Hematopoietic multipotent progenitor cell treated with erythropoietin and hydrocortisone succinate and interleukin-3 and kit ligand, for 15 days (in vitro differentiated cells): ENCODE data around the gene RTP3.
"Not testable (repeated sequence)": the region's sequence is repeated elsewhere in the genome, so short reads cannot be mapped to it uniquely, and the experiment has no call there.

Source experiments
- DNase-seq: peaks from one replicate; pipeline ENCODE4 v3.0.0-alpha.2; 2015; ENCODE audit warnings: low spot score

The RTP3 gene

DNA sequence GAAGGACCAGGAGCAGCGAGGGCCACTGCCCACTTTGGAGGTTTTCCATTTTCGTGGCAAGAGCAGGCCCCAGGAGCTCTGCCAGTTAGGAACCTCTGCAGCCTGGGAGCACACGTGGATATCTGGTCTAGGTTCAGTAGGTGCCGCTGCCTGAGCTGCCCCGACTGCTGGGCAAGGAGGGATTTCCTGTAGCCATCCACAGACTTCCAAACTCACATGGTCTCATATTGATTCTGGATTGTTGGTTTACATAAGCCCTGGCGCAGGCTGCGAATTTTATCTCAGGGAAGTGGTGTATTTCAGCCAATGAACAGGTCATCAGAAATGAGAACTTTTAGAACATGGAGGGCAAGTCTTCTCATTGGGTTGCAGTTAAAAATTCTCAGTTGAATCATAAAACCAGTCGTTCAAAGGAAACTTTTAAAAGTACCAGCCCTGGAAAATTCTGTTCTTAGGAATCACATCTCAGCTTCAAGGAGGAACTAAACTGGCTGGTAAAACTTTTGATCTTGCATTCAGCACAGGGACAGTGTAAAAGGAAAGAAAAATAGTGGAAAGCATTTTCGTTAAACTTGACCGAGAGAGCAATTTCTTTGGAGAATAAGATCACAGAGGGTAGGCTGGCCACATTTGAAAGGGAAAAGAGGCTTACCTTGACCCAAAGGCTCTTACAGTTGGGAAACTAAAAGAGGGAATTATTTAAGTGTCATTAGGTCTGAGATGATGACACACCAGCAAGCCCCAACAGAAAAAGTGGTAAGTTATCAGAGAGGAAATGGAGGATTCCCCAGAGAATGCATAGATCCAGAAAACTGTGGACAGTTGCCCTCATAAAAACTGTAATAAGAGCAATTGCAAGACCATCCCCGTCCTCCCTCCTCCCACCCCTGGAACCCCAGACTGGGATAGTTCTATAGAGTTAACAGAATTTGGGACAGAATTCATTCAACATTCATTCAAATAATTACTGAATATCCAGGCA lies 6.4 kb upstream of the RTP3 start:
- DNase-seq: no peak

DNA sequence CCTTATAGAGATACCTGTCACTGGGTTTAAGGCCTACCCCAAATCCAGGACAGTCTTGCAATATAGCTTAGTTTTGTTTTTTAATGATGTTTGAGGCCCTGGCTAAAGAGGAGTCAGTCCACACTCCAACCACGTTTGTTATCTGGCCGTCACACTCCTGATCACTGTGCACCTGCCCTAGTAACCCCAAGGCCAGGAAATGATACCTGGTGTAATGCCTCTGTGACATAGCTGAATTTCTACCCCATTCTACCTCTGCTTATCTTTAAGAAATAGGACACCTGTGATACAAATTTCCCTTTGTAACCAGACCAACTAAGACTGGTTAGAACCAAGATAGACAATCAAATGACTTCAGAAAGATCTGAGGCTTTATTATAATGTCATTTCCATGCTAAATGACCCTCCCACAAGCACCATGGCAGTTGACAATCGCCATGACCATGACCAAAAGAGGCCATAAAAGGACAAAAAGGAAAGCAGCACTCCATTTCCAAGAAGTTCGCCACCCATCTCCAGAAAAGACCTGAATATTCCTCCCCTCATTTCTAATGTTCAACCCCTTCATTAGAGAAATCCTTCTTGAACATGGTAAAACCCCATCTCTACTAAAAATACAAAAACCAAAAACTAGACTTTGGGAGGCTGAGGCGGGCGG lies 4.8 kb upstream of the RTP3 start:
- DNase-seq: no peak

DNA sequence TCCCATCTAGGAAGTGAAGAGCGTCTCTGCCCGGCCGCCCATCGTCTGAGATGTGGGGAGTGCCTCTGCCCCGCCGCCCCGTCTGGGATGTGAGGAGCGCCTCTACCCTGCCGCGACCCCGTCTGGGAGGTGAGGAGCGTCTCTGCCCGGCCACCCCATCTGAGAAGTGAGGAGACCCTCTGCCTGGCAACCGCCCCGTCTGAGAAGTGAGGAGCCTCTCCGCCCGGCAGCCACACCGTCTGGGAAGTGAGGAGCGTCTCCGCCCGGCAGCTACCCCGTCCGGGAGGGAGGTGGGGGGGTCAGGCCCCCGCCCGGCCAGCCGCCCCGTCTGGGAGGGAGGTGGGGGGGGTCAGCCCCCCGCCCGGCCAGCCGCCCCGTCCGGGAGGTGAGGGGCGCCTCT lies 3.3 kb upstream of the RTP3 start:
- DNase-seq: not testable (repeated sequence)

DNA sequence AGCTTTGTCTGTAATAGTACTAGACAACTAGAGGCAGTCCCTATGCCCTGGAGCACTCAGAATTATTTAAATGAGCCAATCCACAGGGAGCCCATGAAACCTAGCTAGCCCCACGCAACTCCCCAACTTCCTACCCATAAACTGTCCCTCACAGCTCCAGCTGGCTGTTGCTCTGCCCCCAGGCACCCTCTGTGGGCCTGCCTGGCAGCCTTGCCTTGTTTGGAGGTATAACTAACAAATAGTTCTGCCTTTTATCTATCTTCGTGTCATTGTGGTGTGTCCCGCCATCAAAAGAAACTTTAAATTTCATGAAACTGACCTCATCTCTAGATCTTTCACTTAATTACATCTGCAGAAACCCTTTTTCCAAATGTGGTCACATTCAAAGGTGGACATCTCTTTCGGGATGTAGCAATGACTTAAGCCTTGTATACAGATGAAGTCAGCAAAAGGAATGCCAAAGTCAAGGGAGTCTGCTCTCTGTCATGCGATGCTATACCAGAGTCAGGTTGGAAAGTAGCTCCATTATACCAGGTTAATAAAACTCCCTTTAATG lies 1.8 kb upstream of the RTP3 start:
- no peak for DNase-seq

DNA sequence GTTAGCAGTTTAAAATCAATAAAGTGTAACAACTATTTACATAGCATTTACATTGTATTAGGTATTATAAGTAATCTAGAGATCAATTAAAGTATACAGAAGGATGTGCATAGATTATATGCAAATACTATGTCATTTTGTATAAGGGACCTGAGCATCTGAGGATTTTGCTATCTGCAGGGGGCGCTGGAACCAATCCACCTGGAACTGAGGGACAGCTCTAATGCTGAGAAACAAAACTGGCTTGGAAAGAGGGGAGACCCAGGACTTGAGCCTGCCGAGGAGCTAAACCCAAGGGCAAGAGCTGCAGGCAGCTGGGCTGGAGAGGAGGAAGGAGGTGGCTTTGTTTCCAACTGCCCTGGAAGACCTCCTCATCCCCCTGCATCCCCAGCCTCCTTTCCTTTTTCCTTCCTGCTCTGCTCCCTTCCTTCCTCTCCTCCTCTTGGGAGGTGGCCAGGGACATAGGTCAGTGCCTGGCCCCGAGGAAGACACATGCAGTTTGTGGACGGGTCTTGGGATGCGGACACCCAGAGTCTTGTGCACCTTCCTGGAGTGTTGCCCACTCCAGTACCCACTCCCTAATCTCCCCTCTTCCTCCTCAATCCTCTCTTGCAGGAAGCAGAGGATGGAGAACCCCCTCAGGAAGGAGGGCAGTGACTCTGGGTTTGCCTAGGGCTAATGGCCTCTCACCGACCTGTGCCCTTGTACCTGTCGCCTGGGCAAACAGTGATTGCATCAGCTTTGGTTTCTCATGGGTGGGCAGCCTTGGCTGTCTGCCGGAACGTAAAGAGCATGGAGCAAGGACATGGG lies 825 bp upstream of the RTP3 start:
- DNase-seq: peak; percentile 70

DNA sequence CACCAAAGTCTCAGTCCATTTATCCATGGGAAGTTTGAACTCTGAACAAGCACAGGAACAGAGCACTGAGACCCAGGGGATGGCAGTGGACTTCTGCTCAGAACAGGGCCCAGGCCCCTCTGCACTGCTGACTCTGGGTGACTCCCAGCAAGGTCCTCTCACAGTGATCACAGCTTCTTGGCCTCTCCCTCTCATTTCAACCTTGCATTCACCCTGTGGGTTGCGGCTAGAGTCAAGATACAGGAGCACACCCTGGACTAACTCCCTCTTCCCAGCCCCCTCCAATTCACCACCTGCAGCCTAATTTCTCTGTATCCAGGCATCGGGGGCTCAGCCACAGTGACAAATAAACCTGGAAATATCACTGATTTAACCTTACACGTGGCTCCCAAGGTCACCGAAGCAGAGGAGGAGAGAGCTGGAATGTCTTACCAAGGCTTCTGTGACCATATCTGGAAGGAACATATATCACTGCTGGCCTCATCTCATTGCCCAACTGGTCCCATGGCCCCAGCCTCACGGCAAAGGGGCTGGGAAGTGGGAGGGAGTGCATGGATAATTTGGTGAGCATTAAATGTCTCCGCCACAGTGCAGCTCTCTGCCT lies 1.2 kb downstream of the RTP3 start:
- no peak for DNase-seq

DNA sequence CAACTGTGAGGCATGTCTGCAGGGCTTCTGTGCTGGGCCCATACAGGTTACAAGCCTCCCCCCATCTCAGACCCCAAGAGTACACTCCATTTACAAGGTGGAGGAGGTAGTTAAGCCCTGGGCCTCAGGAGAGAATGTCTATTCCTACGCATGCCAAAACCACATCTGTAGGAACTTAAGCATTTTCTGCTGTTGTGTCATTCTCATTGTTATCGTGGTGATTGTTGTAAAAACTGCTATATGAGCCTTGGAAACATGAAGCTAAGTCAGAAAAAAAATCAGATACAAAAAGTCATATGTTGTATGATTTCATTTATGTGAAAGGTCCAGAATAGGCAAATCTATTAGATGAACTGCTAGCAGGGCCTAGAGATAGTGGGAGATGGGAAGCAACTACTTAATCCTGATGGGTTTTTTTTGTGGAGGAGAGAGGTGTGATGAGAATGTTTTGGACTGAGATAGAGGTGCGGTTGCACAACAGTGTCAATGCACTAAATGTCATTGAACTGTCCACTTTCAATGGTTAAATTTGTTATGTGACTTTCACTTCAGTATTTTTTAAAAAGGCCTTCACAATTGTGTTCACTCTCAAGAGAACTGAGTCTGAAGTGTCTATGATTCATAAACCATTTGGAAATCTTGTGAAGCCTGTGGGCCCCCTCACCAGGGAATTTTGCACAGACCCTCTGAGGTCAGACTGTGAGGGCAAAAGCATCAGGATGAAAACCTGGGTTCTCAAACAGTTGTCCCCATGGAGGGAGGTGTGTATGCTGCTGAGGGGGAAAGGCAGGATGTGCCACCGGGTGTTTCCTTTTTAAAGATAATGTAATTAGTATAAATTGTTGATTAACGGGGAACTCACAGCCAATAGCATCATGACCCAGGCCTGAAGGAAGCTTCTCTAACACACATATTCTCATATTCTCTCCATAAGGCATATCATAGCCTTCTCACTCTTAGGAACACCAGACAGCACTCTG lies 3.2 kb downstream of the RTP3 start:
- DNase-seq: no peak

DNA sequence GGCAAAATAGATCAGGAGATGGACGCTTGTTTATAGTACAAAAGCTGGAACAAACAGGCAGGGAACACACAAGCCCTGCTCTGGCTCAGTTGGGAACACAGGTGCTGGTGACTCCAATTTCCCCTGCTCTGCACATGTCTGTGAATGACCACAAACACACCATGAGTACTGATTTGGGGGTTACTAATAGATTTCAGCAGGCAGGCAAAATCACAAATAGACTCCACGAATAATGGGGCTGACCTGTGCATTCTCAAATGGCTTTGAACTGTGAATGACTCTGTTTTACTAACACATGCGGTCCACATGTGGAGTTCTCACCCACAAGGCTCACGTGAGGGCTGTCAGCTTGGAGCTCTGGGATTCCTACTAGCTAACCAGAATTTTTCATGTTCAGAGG lies 3.9 kb downstream of the RTP3 start:
- no peak for DNase-seq

DNA sequence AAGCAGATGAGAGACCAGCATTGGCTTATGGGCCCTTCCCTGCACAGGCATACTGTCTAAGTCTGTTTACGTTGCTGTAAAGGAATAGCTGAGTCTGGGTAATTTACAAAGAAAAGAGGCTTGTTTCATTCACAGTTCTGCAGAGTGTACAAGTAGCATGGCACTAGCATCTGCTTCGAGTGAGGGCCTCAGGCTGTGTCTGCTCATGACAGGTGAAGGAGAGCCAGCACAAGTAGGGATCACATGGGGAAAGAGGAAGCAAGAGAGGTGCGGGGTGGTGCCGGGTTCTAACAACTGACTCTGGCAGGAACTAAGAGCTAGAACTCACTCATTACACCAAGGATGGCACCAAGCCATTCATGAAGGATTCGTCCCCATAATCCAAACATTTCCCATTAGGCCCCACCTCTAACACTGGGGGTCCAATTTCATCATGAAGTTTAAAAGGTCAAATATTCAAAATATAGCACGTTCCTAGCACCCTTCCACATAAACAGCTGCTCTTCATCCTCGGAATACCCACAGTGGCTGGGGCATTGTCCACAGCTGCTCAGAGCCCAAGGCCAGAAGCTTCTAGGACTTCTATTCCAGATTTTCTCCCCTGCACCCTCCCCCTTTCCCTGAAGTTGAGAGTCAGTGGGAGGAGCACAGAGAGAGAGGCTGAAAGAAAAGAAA lies 5.6 kb downstream of the RTP3 start:
- no peak for DNase-seq

DNA sequence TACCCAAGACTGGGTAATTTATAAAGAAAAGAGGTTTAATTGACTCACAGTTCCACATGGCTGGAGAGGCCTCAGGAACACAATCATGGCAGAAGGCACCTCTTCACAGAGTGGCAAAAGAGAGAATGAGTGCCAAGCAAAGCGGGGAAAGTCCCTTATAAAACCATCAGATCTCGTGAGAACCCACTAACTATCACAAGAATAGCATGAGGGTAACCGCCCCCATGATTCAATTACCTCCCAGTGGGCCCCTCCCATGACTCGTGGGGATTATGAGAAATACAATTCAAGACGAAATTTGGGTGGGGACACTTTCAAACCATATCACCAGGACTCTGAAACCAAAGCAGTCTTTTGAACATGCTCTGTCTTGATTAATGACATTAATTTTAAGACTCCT lies 7.0 kb downstream of the RTP3 start:
- DNase-seq: peak; percentile 48

DNA sequence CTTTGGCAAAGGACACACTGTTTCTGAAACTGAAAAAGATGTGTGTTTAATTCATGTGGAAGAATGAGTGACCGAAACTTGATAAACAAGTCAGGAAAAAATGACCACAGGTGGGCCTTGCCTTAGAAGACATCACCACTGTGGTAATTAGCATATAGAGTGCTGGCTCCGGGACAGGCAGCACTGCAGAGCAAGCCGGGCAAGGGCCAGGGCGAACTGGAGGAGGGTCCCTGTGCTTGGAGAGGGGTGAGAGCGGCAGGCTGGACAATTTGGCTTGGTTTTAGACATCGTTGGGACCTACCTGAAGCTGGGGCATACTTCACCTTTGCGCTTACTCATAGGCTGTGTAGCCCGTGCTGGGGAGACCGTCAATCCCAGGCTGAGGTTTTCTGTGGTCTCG lies 8.2 kb downstream of the RTP3 start:
- DNase-seq: no peak

DNA sequence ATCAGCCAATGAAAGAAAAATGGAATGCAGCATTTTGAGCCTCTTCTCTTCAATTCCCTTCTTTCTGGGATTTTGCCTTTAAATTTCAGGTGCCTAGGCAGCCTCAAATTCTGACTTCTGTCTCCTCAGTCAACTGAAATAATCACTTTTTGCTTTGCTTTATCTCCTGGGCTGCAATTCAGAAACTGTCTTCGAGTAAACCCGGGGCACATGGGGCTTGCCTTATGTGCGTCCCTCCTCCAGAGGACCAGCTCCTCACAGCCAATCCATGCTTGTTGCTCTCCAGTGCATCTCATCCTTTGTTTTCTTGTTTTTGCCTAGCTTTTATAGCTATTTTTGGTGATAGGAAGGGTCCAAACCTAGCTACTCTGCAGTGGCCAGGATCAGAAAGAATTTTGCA lies 8.8 kb downstream of the RTP3 start:
- DNase-seq: no peak

DNA sequence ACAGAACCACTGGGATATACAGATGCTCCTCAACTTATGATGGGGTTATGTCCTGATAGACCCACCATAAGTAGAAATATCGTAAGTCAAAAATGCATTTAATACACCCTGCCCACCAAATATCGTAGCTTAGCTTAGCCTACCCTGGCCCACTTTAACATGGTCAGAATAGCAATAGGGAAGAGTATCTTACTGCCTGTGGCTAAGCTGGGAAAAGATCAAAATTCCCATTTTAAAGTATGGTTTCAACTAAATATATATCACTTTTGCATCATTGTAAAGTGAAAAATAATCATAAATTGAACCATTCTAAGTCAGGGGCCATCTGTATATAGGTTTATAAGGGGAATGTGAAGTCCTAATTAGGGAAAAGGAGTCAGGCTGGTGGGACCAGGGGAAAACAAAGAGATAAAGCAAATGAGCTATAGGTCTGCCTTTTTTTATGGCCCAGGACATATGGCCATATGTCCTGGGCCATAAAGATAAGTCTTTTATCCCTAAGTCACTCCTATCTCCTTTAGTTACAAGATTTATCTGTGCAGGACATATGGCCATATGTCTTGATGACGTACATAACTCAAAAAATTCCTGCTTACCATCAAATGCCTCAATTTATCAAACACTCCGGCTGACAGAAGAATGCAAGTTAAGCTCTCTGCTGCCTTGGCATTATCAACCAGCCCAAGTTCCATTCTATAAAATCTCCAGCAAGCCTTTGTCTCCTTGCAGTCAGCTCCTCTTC lies 11.2 kb downstream of the RTP3 start:
- peak; percentile 74 for DNase-seq

DNA sequence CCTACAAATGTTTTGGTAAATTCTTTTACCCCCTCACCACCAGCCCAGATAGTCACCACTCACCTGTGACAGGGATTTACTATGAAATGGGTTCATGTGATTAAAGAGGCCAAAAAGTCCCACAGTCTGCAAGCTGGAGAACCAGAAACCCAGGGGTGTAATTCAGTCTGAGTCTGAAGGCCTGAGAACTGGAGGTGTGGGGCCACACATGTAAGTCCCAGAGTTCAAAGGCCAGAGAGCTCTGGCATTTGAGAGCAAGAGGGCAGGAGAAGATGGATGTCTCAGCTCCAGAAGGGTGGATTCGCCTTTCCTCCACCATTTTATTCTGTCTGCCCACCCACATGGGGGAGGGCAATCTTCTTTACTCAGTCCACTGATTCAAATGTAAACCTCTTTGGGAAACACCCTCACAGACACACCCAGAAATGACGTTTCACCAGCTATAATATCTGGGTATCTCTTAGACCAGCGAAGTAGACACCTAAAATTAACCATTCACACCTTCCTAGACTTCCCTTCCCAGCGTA lies 11.9 kb downstream of the RTP3 start:
- DNase-seq: peak; percentile 71

DNA sequence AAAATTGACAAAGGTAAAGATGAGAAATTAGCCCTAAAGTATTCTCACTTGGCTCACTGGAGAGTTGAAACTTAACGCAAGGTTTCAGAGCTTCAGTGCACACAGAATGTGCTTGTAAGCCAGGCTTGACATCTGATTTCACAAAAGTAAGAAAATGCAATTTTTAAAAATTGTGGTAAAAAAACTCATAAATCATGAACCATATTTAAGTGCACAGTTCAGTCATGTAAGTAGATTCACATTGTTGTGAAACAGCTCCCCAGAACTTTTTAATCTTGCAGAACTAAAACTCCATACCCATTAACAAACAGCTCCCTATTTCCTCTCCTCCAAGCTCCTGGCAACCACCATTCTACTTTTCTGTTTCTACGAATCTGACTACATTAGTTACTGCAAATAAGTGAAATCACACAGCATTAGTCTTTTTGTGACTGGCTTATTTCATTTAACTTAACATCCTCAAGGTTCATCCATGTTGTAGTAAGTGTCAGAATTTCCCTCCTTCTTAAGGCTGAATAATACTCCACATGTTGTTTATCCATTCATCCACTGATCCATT lies 14.5 kb downstream of the RTP3 start:
- no peak for DNase-seq

DNA sequence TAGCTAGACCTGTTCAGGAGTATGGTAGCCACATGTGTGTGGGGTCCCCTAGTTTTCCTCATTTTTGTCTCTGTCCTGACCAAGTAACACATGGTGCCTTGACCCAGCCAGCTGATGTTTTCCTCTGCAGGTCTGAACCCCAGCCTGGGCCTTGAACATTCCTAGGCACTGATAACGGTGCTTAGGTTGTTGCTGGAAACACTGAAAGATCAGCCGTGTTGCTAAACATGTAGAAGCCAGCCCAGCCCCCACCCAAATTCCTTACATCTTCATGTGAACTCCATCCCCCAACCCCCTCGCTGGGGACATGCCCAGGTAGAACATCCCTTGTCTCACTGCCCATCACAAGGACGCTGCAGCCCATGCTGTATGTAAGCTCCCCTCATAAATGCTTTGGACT lies 18.7 kb downstream of the RTP3 start:
- no peak for DNase-seq

DNA sequence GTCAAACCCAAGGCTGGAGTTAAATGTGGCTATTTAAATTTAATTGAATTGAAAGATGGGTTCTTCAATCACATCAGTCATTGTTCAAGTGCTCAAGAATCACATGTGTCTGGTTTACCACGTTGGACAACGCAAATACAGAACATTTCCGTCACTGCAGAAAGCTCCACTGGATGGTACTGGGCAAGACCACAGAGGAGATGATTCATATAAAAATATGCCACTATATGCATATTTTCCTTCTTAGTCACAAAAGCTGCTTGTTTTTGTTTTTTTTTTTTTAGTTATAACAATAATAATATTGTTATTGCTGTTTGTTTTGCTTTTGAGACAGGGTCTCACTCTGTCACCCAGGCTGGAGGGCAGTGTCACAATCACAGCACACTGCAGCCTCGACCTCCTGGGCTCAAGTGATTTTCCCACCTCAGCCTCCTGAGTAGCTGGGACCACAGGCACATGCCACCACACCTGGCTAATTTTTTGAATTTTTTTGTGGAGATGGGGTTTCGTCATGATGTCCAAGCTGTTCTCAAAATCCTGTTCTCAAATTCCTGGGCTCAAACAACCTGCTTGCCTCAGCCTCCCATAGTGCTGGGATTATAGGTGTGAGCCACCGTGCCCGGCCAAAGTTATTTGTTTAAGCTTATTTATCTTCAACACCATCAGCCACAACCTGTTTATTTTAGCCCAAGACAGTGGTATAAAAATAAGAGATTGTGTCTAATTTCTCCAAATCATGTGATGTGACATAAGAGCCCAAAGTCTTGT lies 19.4 kb downstream of the RTP3 start:
- no peak for DNase-seq

DNA sequence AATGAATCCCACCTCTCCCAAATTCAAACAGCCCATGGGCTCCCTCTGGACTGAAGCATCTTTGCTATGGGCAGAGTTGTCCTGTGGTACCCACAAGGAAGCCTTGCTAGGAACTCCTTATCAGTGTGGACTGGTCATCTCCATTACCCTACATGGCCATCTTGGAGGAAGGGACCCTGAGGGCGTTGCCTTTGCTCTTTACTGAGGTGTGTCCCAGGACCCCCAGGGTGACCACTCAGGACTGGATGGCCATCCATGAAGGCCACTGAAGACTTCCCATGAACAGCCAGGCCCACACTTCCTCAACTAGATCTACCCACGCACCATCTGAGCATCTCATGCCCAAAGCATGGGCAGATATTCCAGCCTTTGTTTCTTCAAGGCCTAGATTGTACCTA lies 20.0 kb downstream of the RTP3 start:
- no peak for DNase-seq
